Activated CD8-positive, alpha-beta T cell treated with anti-CD3 and anti-CD28 coated beads, Interleukin-2, amount 10 ng/mL, durations not matched to agents 7 days and 5 days (primary cell): ENCODE measurements around the gene MYBPC3. TPM values are rescaled to one million over a fixed set of nuclear protein-coding genes. Genes with fewer than 3 reads are reported as not detected.

Source experiments
- ATAC-seq: fragments of 150-1000 bp; cut with Tn5 transposase; one replicate; pipeline ENCODE4 v1.10.0; 2021; ENCODE audit warnings: moderate library complexity
- CTCF ChIA-PET: fragments of 350-600 bp; sonication (Branson Sonifier 250); formaldehyde crosslinking; loops from one replicate; lab custom pipeline; 2021; ENCODE audit warnings: antibody characterized with exemption; lab: Charles Lee
- POLR2A ChIA-PET: fragments of 350-600 bp; sonication (Branson Sonifier 250); formaldehyde crosslinking; loops from one replicate; lab custom pipeline; 2021; ENCODE audit warnings: antibody characterized with exemption; lab: Charles Lee
- DNase-seq: peaks from one replicate; pipeline ENCODE4 v3.0.0-alpha.2; 2020
- H3K27ac Mint-ChIP-seq: one replicate; pipeline ENCODE4 v1.8.0; 2021; ENCODE audit warnings: mild to moderate bottlenecking, mixed read lengths
- H3K27me3 Mint-ChIP-seq: one replicate; pipeline ENCODE4 v1.8.0; 2021; ENCODE audit warnings: low read depth, mixed read lengths
- H3K36me3 Mint-ChIP-seq: one replicate; pipeline ENCODE4 v1.8.0; 2021; ENCODE audit warnings: low read depth, mixed read lengths
- H3K4me1 Mint-ChIP-seq: one replicate; pipeline ENCODE4 v1.8.0; 2021; ENCODE audit warnings: low read depth, mixed read lengths
- H3K4me3 Mint-ChIP-seq: one replicate; pipeline ENCODE4 v1.8.0; 2021; ENCODE audit warnings: mild to moderate bottlenecking, mixed read lengths
- H3K9me3 Mint-ChIP-seq: one replicate; pipeline ENCODE4 v1.8.0; 2022; ENCODE audit warnings: mixed read lengths; ENCODE audit not compliant: insufficient read depth
- total RNA-seq, 2 experiments: library from RNA; stranded (reverse); gene quantifications; one replicate each; pipeline ENCODE4 v1.2.3, GENCODE V29; 2021

Gene MYBPC3
- total RNA-seq, 2 experiments from 2014 or later, result not detected

- CTCF ChIA-PET, result interaction anchor here (1.2 to 3.3 kb wide), 4 partner anchors 14 to 217 kb away, joined by 4 to 22 read pairs (median 12); partner anchors contain the start of gene ARFGAP2
- POLR2A ChIA-PET, result interaction anchor here (1.0 to 1.4 kb wide), 2 partner anchors 15 to 33 kb away, joined by 4 to 5 read pairs; partner anchors contain the start of genes PSMC3 and SLC39A13
- no peaks in the 10 kb centered on the region for H3K9me3 Mint-ChIP-seq
- no peaks in the 10 kb centered on the region for H3K36me3 Mint-ChIP-seq
- H3K27me3 Mint-ChIP-seq, result no peaks in the 10 kb centered on the region
- peaks cover 49% of the 10 kb centered on the region for H3K4me1 Mint-ChIP-seq
- ATAC-seq (no peak), DNase-seq (no peak)
- H3K27ac Mint-ChIP-seq, result peak overlapping the region; percentile 93
- no peak overlapping the region for H3K4me3 Mint-ChIP-seq
Measured at GRCh38 chr11:47393163-47394049, 40.9 kb upstream of the MYBPC3 start.

GRCh38 chr11:47392546-47393162, 40.2 kb upstream of the MYBPC3 start:
- POLR2A ChIA-PET, result interaction anchor here (1.0 to 1.4 kb wide), 2 partner anchors 16 to 34 kb away, joined by 4 to 5 read pairs; partner anchors contain the start of genes PSMC3 and SLC39A13
- H3K9me3 Mint-ChIP-seq, result no peaks in the 10 kb centered on the region
- CTCF ChIA-PET, result interaction anchor here (0.8 to 3.3 kb wide), 5 partner anchors 14 to 21 kb away, joined by 3 to 22 read pairs (median 5); no protein-coding TSS in a partner anchor
- peaks cover 50% of the 10 kb centered on the region for H3K4me1 Mint-ChIP-seq
- DNase-seq (no peak), ATAC-seq (no peak)
- H3K27me3 Mint-ChIP-seq, result no peaks in the 10 kb centered on the region
- no peak overlapping the region for H3K4me3 Mint-ChIP-seq
- H3K27ac Mint-ChIP-seq, result no peak overlapping the region
- no peaks in the 10 kb centered on the region for H3K36me3 Mint-ChIP-seq

- H3K4me1 Mint-ChIP-seq, result peaks cover 50% of the 10 kb centered on the region
- POLR2A ChIA-PET, result interaction anchor here (1.4 kb wide), 1 partner anchor 17 kb away, joined by 5 read pairs; the partner anchor contains the start of gene SLC39A13
- CTCF ChIA-PET, result interaction anchor here (0.8 to 7.2 kb wide), 6 partner anchors 11 to 20 kb away, joined by 3 to 57 read pairs (median 5); no protein-coding TSS in a partner anchor
- DNase-seq (no peak), ATAC-seq (no peak)
- H3K27ac Mint-ChIP-seq, result peak overlapping the region; percentile 37
- H3K36me3 Mint-ChIP-seq, result no peaks in the 10 kb centered on the region
- H3K4me3 Mint-ChIP-seq, result no peak overlapping the region
- no peaks in the 10 kb centered on the region for H3K9me3 Mint-ChIP-seq
- H3K27me3 Mint-ChIP-seq, result no peaks in the 10 kb centered on the region
Measured at GRCh38 chr11:47391711-47392432, 39.4 kb upstream of the MYBPC3 start.

- DNase-seq, result no peak
Measured at GRCh38 chr11:47391077-47391583, 38.6 kb upstream of the MYBPC3 start.

GRCh38 chr11:47390422-47390760, 37.9 kb upstream of the MYBPC3 start:
- H3K4me1 Mint-ChIP-seq, result peaks cover 46% of the 10 kb centered on the region
- no peaks in the 10 kb centered on the region for H3K27me3 Mint-ChIP-seq
- H3K9me3 Mint-ChIP-seq, result no peaks in the 10 kb centered on the region
- no peak for DNase-seq
- no peak overlapping the region for H3K4me3 Mint-ChIP-seq
- CTCF ChIA-PET, result interaction anchor here (1.6 to 7.2 kb wide), 3 partner anchors 12 to 17 kb away, joined by 3 to 57 read pairs (median 5); no protein-coding TSS in a partner anchor
- ATAC-seq, result no peak
- no peaks in the 10 kb centered on the region for H3K36me3 Mint-ChIP-seq
- POLR2A ChIA-PET, result interaction anchor here (1.0 to 1.4 kb wide), 2 partner anchors 9 to 378 kb away, joined by 3 to 5 read pairs; no protein-coding TSS in a partner anchor
- H3K27ac Mint-ChIP-seq, result no peak overlapping the region

More at GRCh38 chr11:47391077-47391583, 38.6 kb upstream of the MYBPC3 start:
- CTCF ChIA-PET, result interaction anchor here (1.6 to 7.2 kb wide), 2 partner anchors 11 to 18 kb away, joined by 3 to 57 read pairs; no protein-coding TSS in a partner anchor
- Mint-ChIP-seq H3K4me3 (no peak overlapping the region), H3K27me3 (no peaks in the 10 kb centered on the region), H3K9me3 (no peaks in the 10 kb centered on the region), H3K4me1 (peaks cover 50% of the 10 kb centered on the region), H3K27ac (peak overlapping the region; percentile 37), H3K36me3 (no peaks in the 10 kb centered on the region)
- POLR2A ChIA-PET, result interaction anchor here (0.6 to 1.0 kb wide), 2 partner anchors 18 to 377 kb away, joined by 3 read pairs; no protein-coding TSS in a partner anchor
- ATAC-seq, result no peak

- DNase-seq (no peak), ATAC-seq (peak; percentile 31)
- peak overlapping the region; percentile 34 for H3K4me3 Mint-ChIP-seq
- peak overlapping the region; percentile 61 for H3K27ac Mint-ChIP-seq
- ChIA-PET POLR2A (interaction anchor here (1.0 to 1.4 kb wide), 2 partner anchors 10 to 378 kb away, joined by 3 to 5 read pairs; no protein-coding TSS in a partner anchor), CTCF (interaction anchor here (1.2 to 7.2 kb wide), 4 partner anchors 13 to 22 kb away, joined by 3 to 57 read pairs (median 4); no protein-coding TSS in a partner anchor)
- H3K9me3 Mint-ChIP-seq, result no peaks in the 10 kb centered on the region
- peaks cover 40% of the 10 kb centered on the region for H3K4me1 Mint-ChIP-seq
- H3K27me3 Mint-ChIP-seq, result no peaks in the 10 kb centered on the region
- no peaks in the 10 kb centered on the region for H3K36me3 Mint-ChIP-seq
Measured at GRCh38 chr11:47389577-47390421, 37.3 kb upstream of the MYBPC3 start.

GRCh38 chr11:47388697-47389576, 36.4 kb upstream of the MYBPC3 start:
- DNase-seq (no peak), ATAC-seq (no peak)
- Mint-ChIP-seq H3K4me3 (no peak overlapping the region), H3K27ac (peak overlapping the region; percentile 61), H3K9me3 (no peaks in the 10 kb centered on the region), H3K4me1 (peaks cover 31% of the 10 kb centered on the region), H3K36me3 (no peaks in the 10 kb centered on the region), H3K27me3 (no peaks in the 10 kb centered on the region)
- POLR2A ChIA-PET, result interaction anchor here (0.6 to 1.4 kb wide), 2 partner anchors 10 to 132 kb away, joined by 3 to 5 read pairs; no protein-coding TSS in a partner anchor
- CTCF ChIA-PET, result interaction anchor here (1.2 to 7.2 kb wide), 4 partner anchors 15 to 23 kb away, joined by 4 to 57 read pairs (median 6); no protein-coding TSS in a partner anchor

- DNase-seq, result no peak
- H3K27ac Mint-ChIP-seq, result no peak overlapping the region
- no peaks in the 10 kb centered on the region for H3K36me3 Mint-ChIP-seq
- POLR2A ChIA-PET, result interaction anchor here (0.6 kb wide), 1 partner anchor 131 kb away, joined by 3 read pairs; no protein-coding TSS in a partner anchor
- CTCF ChIA-PET, result interaction anchor here (0.6 to 7.2 kb wide), 3 partner anchors 9 to 24 kb away, joined by 3 to 57 read pairs (median 7); no protein-coding TSS in a partner anchor
- H3K27me3 Mint-ChIP-seq, result no peaks in the 10 kb centered on the region
- ATAC-seq, result no peak
- H3K4me1 Mint-ChIP-seq, result peaks cover 24% of the 10 kb centered on the region
- H3K9me3 Mint-ChIP-seq, result no peaks in the 10 kb centered on the region
- H3K4me3 Mint-ChIP-seq, result no peak overlapping the region
Measured at GRCh38 chr11:47387944-47388696, 35.6 kb upstream of the MYBPC3 start.

GRCh38 chr11:47384498-47384897, 32.0 kb upstream of the MYBPC3 start:
- no peaks in the 10 kb centered on the region for H3K27me3 Mint-ChIP-seq
- DNase-seq (no peak), ATAC-seq (no peak)
- CTCF ChIA-PET, result interaction anchor here (7.2 kb wide), 1 partner anchor 11 kb away, joined by 57 read pairs; no protein-coding TSS in a partner anchor
- no peak overlapping the region for H3K4me3 Mint-ChIP-seq
- POLR2A ChIA-PET, result no interaction called here
- H3K4me1 Mint-ChIP-seq, result peaks cover 13% of the 10 kb centered on the region
- no peak overlapping the region for H3K27ac Mint-ChIP-seq
- no peaks in the 10 kb centered on the region for H3K9me3 Mint-ChIP-seq
- H3K36me3 Mint-ChIP-seq, result no peaks in the 10 kb centered on the region
